Measurements from ENCODE around the gene STAT1. TPM values are rescaled to one million over a fixed set of nuclear protein-coding genes. Genes with fewer than 3 reads are reported as not detected.

The STAT1 gene
- polyA plus RNA-seq, 1 donor from 2014 or later = 4.9 TPM

GRCh38 chr2:190965580-190966222 lies 48.3 kb downstream of the STAT1 start:
- no peak overlapping the region for H3K9ac ChIP-seq (ENCODE audit: low read length)
- H3K79me2 ChIP-seq (replicated peaks; ENCODE audit: insufficient read depth, low read length) = no peaks in the 10 kb centered on the region
- no peaks in the 10 kb centered on the region for H4K20me1 ChIP-seq (ENCODE audit: insufficient read depth)
- H3K27ac ChIP-seq (ENCODE audit: low read length) = no peak overlapping the region
- H3K9me2 ChIP-seq (ENCODE audit: insufficient read depth, low read length) = no peaks in the 10 kb centered on the region
- TF ChIP-seq MXI1 (conservative IDR thresholded peaks at IDR 0.05; ENCODE audit: poor library complexity, severe bottlenecking) (no peak), REST (IDR thresholded peaks at IDR 0.05; ENCODE audit: borderline replicate concordance) (no peak), EP300 (conservative IDR thresholded peaks at IDR 0.05; ENCODE audit: poor library complexity, severe bottlenecking) (no peak), TAF1 (IDR thresholded peaks at IDR 0.05; ENCODE audit: low read depth) (no peak), SMC3 (conservative IDR thresholded peaks at IDR 0.05; ENCODE audit: poor library complexity) (no peak), EZH2 (IDR thresholded peaks at IDR 0.05; ENCODE audit: borderline replicate concordance, insufficient read depth, low read length, poor library complexity, severe bottlenecking) (no peak), POLR2AphosphoS5 (IDR thresholded peaks at IDR 0.05) (no peak), RAD21 (conservative IDR thresholded peaks at IDR 0.05) (no peak)
- TF ChIP-seq, protein P1, sequence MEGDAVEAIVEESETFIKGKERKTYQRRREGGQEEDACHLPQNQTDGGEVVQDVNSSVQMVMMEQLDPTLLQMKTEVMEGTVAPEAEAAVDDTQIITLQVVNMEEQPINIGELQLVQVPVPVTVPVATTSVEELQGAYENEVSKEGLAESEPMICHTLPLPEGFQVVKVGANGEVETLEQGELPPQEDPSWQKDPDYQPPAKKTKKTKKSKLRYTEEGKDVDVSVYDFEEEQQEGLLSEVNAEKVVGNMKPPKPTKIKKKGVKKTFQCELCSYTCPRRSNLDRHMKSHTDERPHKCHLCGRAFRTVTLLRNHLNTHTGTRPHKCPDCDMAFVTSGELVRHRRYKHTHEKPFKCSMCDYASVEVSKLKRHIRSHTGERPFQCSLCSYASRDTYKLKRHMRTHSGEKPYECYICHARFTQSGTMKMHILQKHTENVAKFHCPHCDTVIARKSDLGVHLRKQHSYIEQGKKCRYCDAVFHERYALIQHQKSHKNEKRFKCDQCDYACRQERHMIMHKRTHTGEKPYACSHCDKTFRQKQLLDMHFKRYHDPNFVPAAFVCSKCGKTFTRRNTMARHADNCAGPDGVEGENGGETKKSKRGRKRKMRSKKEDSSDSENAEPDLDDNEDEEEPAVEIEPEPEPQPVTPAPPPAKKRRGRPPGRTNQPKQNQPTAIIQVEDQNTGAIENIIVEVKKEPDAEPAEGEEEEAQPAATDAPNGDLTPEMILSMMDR (IDR thresholded peaks at IDR 0.05; ENCODE audit: poor library complexity, severe bottlenecking) = no peak
- no peak overlapping the region for H3K4me3 ChIP-seq (ENCODE audit: low read length)
- H3K27me3 ChIP-seq (ENCODE audit: insufficient read depth, low read depth, low read length) = no peaks in the 10 kb centered on the region
- H3K4me2 ChIP-seq (ENCODE audit: low read length) = no peak overlapping the region
- no peaks in the 10 kb centered on the region for H3K36me3 ChIP-seq (ENCODE audit: insufficient read depth, low read length)
- H3F3A ChIP-seq (ENCODE audit: insufficient read depth, low read length, poor library complexity, severe bottlenecking) = no peaks in the 10 kb centered on the region
- no peaks in the 10 kb centered on the region for H3K9me3 ChIP-seq (ENCODE audit: low read length)
- H2AFZ ChIP-seq (ENCODE audit: low read depth, low read length) = no peak overlapping the region

GRCh38 chr2:190964170-190964795 lies 49.7 kb downstream of the STAT1 start:
- H3K27ac ChIP-seq (ENCODE audit: low read length) = no peak overlapping the region
- no peaks in the 10 kb centered on the region for H3K9me3 ChIP-seq (ENCODE audit: low read length)
- H3K36me3 ChIP-seq (ENCODE audit: insufficient read depth, low read length) = no peaks in the 10 kb centered on the region

More at GRCh38 chr2:190964170-190964795, 49.7 kb downstream of the STAT1 start:
- Histone ChIP-seq H3K79me2 (replicated peaks; ENCODE audit: insufficient read depth, low read length) (no peaks in the 10 kb centered on the region), H3K4me3 (ENCODE audit: low read length) (no peak overlapping the region), H4K20me1 (ENCODE audit: insufficient read depth) (no peaks in the 10 kb centered on the region), H3K27me3 (ENCODE audit: insufficient read depth, low read depth, low read length) (no peaks in the 10 kb centered on the region), H3K9me2 (ENCODE audit: insufficient read depth, low read length) (no peaks in the 10 kb centered on the region), H3K9ac (ENCODE audit: low read length) (no peak overlapping the region), H3K4me2 (ENCODE audit: low read length) (no peak overlapping the region), H3F3A (ENCODE audit: insufficient read depth, low read length, poor library complexity, severe bottlenecking) (no peaks in the 10 kb centered on the region), H2AFZ (ENCODE audit: low read depth, low read length) (no peak overlapping the region)
- TF ChIP-seq, protein P1 (IDR thresholded peaks at IDR 0.05; ENCODE audit: poor library complexity, severe bottlenecking) = no peak
- TF ChIP-seq TAF1 (IDR thresholded peaks at IDR 0.05; ENCODE audit: low read depth) (no peak), RAD21 (conservative IDR thresholded peaks at IDR 0.05) (no peak), EP300 (conservative IDR thresholded peaks at IDR 0.05; ENCODE audit: poor library complexity, severe bottlenecking) (no peak), SMC3 (conservative IDR thresholded peaks at IDR 0.05; ENCODE audit: poor library complexity) (no peak), REST (IDR thresholded peaks at IDR 0.05; ENCODE audit: borderline replicate concordance) (no peak), EZH2 (IDR thresholded peaks at IDR 0.05; ENCODE audit: borderline replicate concordance, insufficient read depth, low read length, poor library complexity, severe bottlenecking) (no peak), MXI1 (conservative IDR thresholded peaks at IDR 0.05; ENCODE audit: poor library complexity, severe bottlenecking) (no peak), POLR2AphosphoS5 (IDR thresholded peaks at IDR 0.05) (no peak)

Data from neural cell (in vitro differentiated cells).